ENCODE results near the gene CCDC17.

The CCDC17 gene

DNA sequence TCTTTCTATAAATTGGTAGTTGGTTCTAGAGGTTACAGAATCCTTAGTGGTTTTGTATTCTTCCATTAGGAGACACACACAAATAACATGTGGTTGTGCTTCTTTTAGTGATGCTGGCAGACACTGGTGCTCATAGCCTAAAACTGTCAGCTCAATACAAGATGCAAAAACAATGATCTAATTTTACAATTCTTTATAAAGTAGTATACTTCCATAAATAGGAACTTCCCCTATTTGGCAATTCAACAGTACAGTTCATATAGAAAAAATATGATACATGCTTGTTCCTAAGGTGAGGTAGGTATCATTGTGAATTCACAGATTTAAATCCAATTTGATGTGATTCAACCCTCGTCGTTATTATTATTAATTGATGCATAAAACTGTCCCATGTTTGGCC lies 20.8 kb upstream of the CCDC17 start:
- no peak for DNase-seq (ENCODE audit: extremely low read depth, low read depth)
- no peak for TF ChIP-seq CTCF (IDR thresholded peaks at IDR 0.05; ENCODE audit: low read depth, low read length, missing control alignments)
- no peak overlapping the region for H3K4me3 ChIP-seq (replicated peaks; ENCODE audit: low read depth, low read length)

GRCh38 chr1:45643978-45644377 lies 20.1 kb upstream of the CCDC17 start:
- TF ChIP-seq CTCF (IDR thresholded peaks at IDR 0.05; ENCODE audit: low read depth, low read length, missing control alignments): no peak
- DNase-seq (ENCODE audit: extremely low read depth, low read depth): no peak
- H3K4me3 ChIP-seq (replicated peaks; ENCODE audit: low read depth, low read length): no peak overlapping the region

- H3K4me3 ChIP-seq (replicated peaks; ENCODE audit: low read depth, low read length): no peak overlapping the region
- TF ChIP-seq CTCF (IDR thresholded peaks at IDR 0.05; ENCODE audit: low read depth, low read length, missing control alignments): no peak
- DNase-seq (ENCODE audit: extremely low read depth, low read depth): no peak
Observed at GRCh38 chr1:45643321-45643720, 19.5 kb upstream of the CCDC17 start.

GRCh38 chr1:45640293-45640692 lies 16.4 kb upstream of the CCDC17 start:
- DNase-seq (ENCODE audit: extremely low read depth, low read depth): no peak
- no peak for TF ChIP-seq CTCF (IDR thresholded peaks at IDR 0.05; ENCODE audit: low read depth, low read length, missing control alignments)
- H3K4me3 ChIP-seq (replicated peaks; ENCODE audit: low read depth, low read length): no peak overlapping the region

- no peak overlapping the region for H3K4me3 ChIP-seq (replicated peaks; ENCODE audit: low read depth, low read length)
- TF ChIP-seq CTCF (IDR thresholded peaks at IDR 0.05; ENCODE audit: low read depth, low read length, missing control alignments): no peak
- DNase-seq (ENCODE audit: extremely low read depth, low read depth): no peak
Observed at GRCh38 chr1:45635211-45635610, 11.4 kb upstream of the CCDC17 start.

DNA sequence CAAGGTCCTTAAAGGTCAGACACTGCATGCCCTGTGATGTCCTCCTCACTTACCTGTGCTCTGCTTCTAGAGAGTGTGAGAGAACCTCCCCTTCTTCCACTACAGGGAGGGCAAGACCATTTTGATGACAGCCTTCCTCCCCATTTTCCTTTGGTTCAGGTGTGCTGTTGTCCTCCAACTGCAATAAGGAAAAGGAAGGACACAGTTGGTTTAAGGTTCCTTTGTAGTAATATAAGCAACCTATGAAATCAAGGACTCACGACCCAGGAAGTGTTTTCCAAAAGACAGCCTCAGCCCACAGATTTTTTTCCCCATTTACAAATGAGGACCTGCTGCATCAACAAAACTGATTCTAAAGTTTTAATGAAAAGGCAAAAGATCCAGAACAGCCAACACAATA lies 6.6 kb upstream of the CCDC17 start:
- DNase-seq (ENCODE audit: extremely low read depth, low read depth): no peak
- H3K4me3 ChIP-seq (replicated peaks; ENCODE audit: low read depth, low read length): no peak overlapping the region
- no peak for TF ChIP-seq CTCF (IDR thresholded peaks at IDR 0.05; ENCODE audit: low read depth, low read length, missing control alignments)

- DNase-seq (ENCODE audit: extremely low read depth, low read depth): no peak
- no peak overlapping the region for H3K4me3 ChIP-seq (replicated peaks; ENCODE audit: low read depth, low read length)
- no peak for TF ChIP-seq CTCF (IDR thresholded peaks at IDR 0.05; ENCODE audit: low read depth, low read length, missing control alignments)
Observed at GRCh38 chr1:45629035-45629434, 5.2 kb upstream of the CCDC17 start.

Data from HFF-Myc (cell line).